ENCODE measurements around the gene LRRN4. TPM values are rescaled to one million over a fixed set of nuclear protein-coding genes. Genes with fewer than 3 reads are reported as not detected.
A peak's percentile ranks its signal among the peaks of the same experiment; 100 is the strongest.

Gene LRRN4
- total RNA-seq, 2 donors from 2014 or later = 1.6 to 7.6 TPM

- H3K9me3 ChIP-seq (ENCODE audit: control insufficient read depth, low read length) = no peaks in the 10 kb centered on the region
- 87 to 91% methylated on average over 4 to 6 of the region's 6 CpGs for WGBS, 2 experiments (ENCODE audit: insufficient coverage in 1 of 2, insufficient read length in 1 of 2)
- Mint-ChIP-seq H3K36me3 (ENCODE audit: low read depth) (no peaks in the 10 kb centered on the region), H3K4me3 (no peak overlapping the region), H3K4me1 (peaks cover 31% of the 10 kb centered on the region), H3K9me3 (no peaks in the 10 kb centered on the region), H3K27ac (no peak overlapping the region), H3K27me3 (ENCODE audit: insufficient read depth) (no peaks in the 10 kb centered on the region)
- no peaks in the 10 kb centered on the region for H3K27me3 ChIP-seq (ENCODE audit: control insufficient read depth, insufficient read depth, low read length, poor library complexity, severe bottlenecking)
- no peak for TF ChIP-seq CTCF (conservative IDR thresholded peaks at IDR 0.05)
- no peak overlapping the region for H3K4me3 ChIP-seq (ENCODE audit: low read length)
- H3K27ac ChIP-seq (ENCODE audit: low read depth, low read length) = no peak overlapping the region
- no peak for DNase-seq
- no peaks in the 10 kb centered on the region for H3K36me3 ChIP-seq (ENCODE audit: control insufficient read depth, insufficient read depth, low read length)
- H3K4me1 ChIP-seq (ENCODE audit: control insufficient read depth, insufficient read depth, low read length) = peaks cover 9% of the 10 kb centered on the region
- H3K9ac ChIP-seq (ENCODE audit: extremely low read depth, low read length, poor library complexity, severe bottlenecking) = no peak overlapping the region
Measured at GRCh38 chr20:6060213-6060612, 6.4 kb upstream of the LRRN4 start.

- H3K36me3 Mint-ChIP-seq (ENCODE audit: low read depth) = no peaks in the 10 kb centered on the region
- H3K4me3 Mint-ChIP-seq = no peak overlapping the region
- H3K9me3 ChIP-seq (ENCODE audit: control insufficient read depth, low read length) = no peaks in the 10 kb centered on the region
- H3K27ac ChIP-seq (ENCODE audit: low read depth, low read length) = peak overlapping the region; percentile 12
- peak overlapping the region; percentile 89 for H3K27ac Mint-ChIP-seq
- no peaks in the 10 kb centered on the region for H3K27me3 ChIP-seq (ENCODE audit: control insufficient read depth, insufficient read depth, low read length, poor library complexity, severe bottlenecking)
- H3K4me1 ChIP-seq (ENCODE audit: control insufficient read depth, insufficient read depth, low read length) = peaks cover 15% of the 10 kb centered on the region
- peaks cover 5% of the 10 kb centered on the region for H3K27me3 Mint-ChIP-seq (ENCODE audit: insufficient read depth)
- H3K4me3 ChIP-seq (ENCODE audit: low read length) = peak overlapping the region; percentile 25
- no peaks in the 10 kb centered on the region for H3K9me3 Mint-ChIP-seq
- H3K4me1 Mint-ChIP-seq = peaks cover 44% of the 10 kb centered on the region
- WGBS, 2 experiments (ENCODE audit: insufficient coverage in 1 of 2, insufficient read length in 1 of 2) = 71 to 81% methylated on average over 6 to 7 of the region's 7 CpGs
- no peaks in the 10 kb centered on the region for H3K36me3 ChIP-seq (ENCODE audit: control insufficient read depth, insufficient read depth, low read length)
- peak; percentile 44 for DNase-seq
- TF ChIP-seq CTCF (conservative IDR thresholded peaks at IDR 0.05) = no peak
- H3K9ac ChIP-seq (ENCODE audit: extremely low read depth, low read length, poor library complexity, severe bottlenecking) = peak overlapping the region; percentile 62
Measured at GRCh38 chr20:6058684-6059295, 4.9 kb upstream of the LRRN4 start.

GRCh38 chr20:6057691-6058090 is 3.8 kb upstream of the LRRN4 start:
- H3K9me3 ChIP-seq (ENCODE audit: control insufficient read depth, low read length) = no peaks in the 10 kb centered on the region
- H3K4me3 Mint-ChIP-seq = no peak overlapping the region
- H3K36me3 ChIP-seq (ENCODE audit: control insufficient read depth, insufficient read depth, low read length) = no peaks in the 10 kb centered on the region
- peak overlapping the region; percentile 62 for H3K9ac ChIP-seq (ENCODE audit: extremely low read depth, low read length, poor library complexity, severe bottlenecking)
- H3K27ac ChIP-seq (ENCODE audit: low read depth, low read length) = no peak overlapping the region
- DNase-seq = peak; percentile 7
- no peak overlapping the region for H3K4me3 ChIP-seq (ENCODE audit: low read length)
- peaks cover 16% of the 10 kb centered on the region for H3K27me3 Mint-ChIP-seq (ENCODE audit: insufficient read depth)
- peaks cover 11% of the 10 kb centered on the region for H3K27me3 ChIP-seq (ENCODE audit: control insufficient read depth, insufficient read depth, low read length, poor library complexity, severe bottlenecking)
- 84% methylated on average over 2 of the region's 2 CpGs; no CpG with 5 or more reads in 1 of the 2 experiments for WGBS, 2 experiments (ENCODE audit: insufficient coverage in 1 of 2, insufficient read length in 1 of 2)
- H3K36me3 Mint-ChIP-seq (ENCODE audit: low read depth) = no peaks in the 10 kb centered on the region
- H3K4me1 Mint-ChIP-seq = peaks cover 50% of the 10 kb centered on the region
- no peaks in the 10 kb centered on the region for H3K9me3 Mint-ChIP-seq
- peaks cover 16% of the 10 kb centered on the region for H3K4me1 ChIP-seq (ENCODE audit: control insufficient read depth, insufficient read depth, low read length)
- TF ChIP-seq CTCF (conservative IDR thresholded peaks at IDR 0.05) = no peak
- no peak overlapping the region for H3K27ac Mint-ChIP-seq
